ENCODE measurements around the gene NAV2.

Gene NAV2

GRCh38 chr11:19880088-19880345, 167.4 kb downstream of the NAV2 start:
- TF ChIP-seq, protein P1, sequence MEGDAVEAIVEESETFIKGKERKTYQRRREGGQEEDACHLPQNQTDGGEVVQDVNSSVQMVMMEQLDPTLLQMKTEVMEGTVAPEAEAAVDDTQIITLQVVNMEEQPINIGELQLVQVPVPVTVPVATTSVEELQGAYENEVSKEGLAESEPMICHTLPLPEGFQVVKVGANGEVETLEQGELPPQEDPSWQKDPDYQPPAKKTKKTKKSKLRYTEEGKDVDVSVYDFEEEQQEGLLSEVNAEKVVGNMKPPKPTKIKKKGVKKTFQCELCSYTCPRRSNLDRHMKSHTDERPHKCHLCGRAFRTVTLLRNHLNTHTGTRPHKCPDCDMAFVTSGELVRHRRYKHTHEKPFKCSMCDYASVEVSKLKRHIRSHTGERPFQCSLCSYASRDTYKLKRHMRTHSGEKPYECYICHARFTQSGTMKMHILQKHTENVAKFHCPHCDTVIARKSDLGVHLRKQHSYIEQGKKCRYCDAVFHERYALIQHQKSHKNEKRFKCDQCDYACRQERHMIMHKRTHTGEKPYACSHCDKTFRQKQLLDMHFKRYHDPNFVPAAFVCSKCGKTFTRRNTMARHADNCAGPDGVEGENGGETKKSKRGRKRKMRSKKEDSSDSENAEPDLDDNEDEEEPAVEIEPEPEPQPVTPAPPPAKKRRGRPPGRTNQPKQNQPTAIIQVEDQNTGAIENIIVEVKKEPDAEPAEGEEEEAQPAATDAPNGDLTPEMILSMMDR (IDR thresholded peaks at IDR 0.05; ENCODE audit: borderline replicate concordance, control extremely low read depth, extremely low read depth, insufficient read depth, missing control alignments): no peak
- no peak for DNase-seq (ENCODE audit: low spot score)
- in situ Hi-C loops (cut with MboI; ENCODE audit: low sequenced_read_pairs, unreplicated experiment): loop anchor here (25.0 kb wide), 1 partner anchor 818 kb away; the partner anchor contains the start of gene MRGPRX2

DNA sequence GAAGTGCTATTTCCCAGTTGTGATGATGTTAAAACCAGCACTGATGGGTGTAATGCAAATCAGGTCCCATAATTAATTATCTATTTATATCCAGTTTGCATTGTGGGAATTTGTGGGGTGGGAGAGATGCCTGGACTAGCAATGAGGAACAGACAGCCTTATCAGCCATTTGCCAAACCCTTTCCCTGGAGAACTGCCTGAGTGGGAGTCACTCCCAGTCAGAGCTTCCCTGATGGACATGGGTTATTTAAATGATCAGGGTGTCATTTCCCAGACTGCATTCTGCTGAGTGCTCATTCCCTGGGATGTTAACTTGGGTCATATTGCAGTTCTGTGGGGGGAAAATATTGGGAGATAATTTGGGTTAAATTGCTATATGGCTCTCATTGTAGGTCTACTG, 168.5 kb downstream of the NAV2 start:
- in situ Hi-C loops (cut with MboI; ENCODE audit: low sequenced_read_pairs, unreplicated experiment): loop anchor here (25.0 kb wide), 1 partner anchor 819 kb away; the partner anchor contains the start of gene MRGPRX2
- TF ChIP-seq, protein P1 (IDR thresholded peaks at IDR 0.05; ENCODE audit: borderline replicate concordance, control extremely low read depth, extremely low read depth, insufficient read depth, missing control alignments): no peak
- no peak for DNase-seq (ENCODE audit: low spot score)

DNA sequence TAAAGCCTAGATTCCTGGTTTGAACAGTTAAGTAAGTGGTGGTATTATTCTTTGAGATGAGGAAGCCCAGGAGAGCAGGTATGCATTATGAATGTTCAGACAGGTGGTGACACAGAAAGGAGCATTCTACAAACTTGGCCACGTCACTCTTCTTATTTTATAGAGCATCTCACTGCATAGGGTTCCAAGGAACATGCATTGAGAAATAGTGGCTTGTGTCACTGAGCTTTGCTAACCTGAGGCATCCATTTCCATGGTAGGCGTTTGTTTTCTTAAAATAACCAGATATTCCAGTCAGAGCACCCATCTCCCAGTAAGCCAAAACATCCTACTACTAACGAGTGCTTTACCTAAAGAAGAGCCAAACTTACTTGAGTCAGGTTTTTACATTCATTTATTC, 169.7 kb downstream of the NAV2 start:
- in situ Hi-C loops (cut with MboI; ENCODE audit: low sequenced_read_pairs, unreplicated experiment): loop anchor here (25.0 kb wide), 1 partner anchor 820 kb away; the partner anchor contains the start of gene MRGPRX2
- no peak for DNase-seq (ENCODE audit: low spot score)
- TF ChIP-seq, protein P1 (IDR thresholded peaks at IDR 0.05; ENCODE audit: borderline replicate concordance, control extremely low read depth, extremely low read depth, insufficient read depth, missing control alignments): no peak

GRCh38 chr11:19886498-19886897, 173.9 kb downstream of the NAV2 start:
- in situ Hi-C loops (cut with MboI; ENCODE audit: low sequenced_read_pairs, unreplicated experiment): loop anchor here (25.0 kb wide), 1 partner anchor 824 kb away; the partner anchor contains the start of gene MRGPRX2
- no peak for DNase-seq (ENCODE audit: low spot score)
- TF ChIP-seq, protein P1 (IDR thresholded peaks at IDR 0.05; ENCODE audit: borderline replicate concordance, control extremely low read depth, extremely low read depth, insufficient read depth, missing control alignments): no peak

- in situ Hi-C loops (cut with MboI; ENCODE audit: low sequenced_read_pairs, unreplicated experiment): loop anchor here (25.0 kb wide), 1 partner anchor 826 kb away; the partner anchor contains the start of gene MRGPRX2
Observed at GRCh38 chr11:19887842-19888241, 175.2 kb downstream of the NAV2 start.

GRCh38 chr11:19889531-19889930, 176.9 kb downstream of the NAV2 start:
- in situ Hi-C loops (cut with MboI; ENCODE audit: low sequenced_read_pairs, unreplicated experiment): loop anchor here (25.0 kb wide), 1 partner anchor 827 kb away; the partner anchor contains the start of gene MRGPRX2
- DNase-seq (ENCODE audit: low spot score): no peak
- TF ChIP-seq, protein P1 (IDR thresholded peaks at IDR 0.05; ENCODE audit: borderline replicate concordance, control extremely low read depth, extremely low read depth, insufficient read depth, missing control alignments): no peak

More at GRCh38 chr11:19887842-19888241, 175.2 kb downstream of the NAV2 start:
- TF ChIP-seq, protein P1 (IDR thresholded peaks at IDR 0.05; ENCODE audit: borderline replicate concordance, control extremely low read depth, extremely low read depth, insufficient read depth, missing control alignments): no peak
- no peak for DNase-seq (ENCODE audit: low spot score)
